Astrocyte of the hippocampus (primary cell): ENCODE results near the gene MAP1B.

ENCODE experiments used
- DNase-seq: peaks from one replicate; pipeline ENCODE4 v3.0.0; 2011; ENCODE audit warnings: low read depth, low spot score

Gene MAP1B

GRCh38 chr5:72223371-72223770 is 116.1 kb downstream of the MAP1B start:
- no peak for DNase-seq

- DNase-seq, result peak; percentile 50
These were observed 117.7 kb downstream of the MAP1B start for GRCh38 chr5:72224946-72225463.

- no peak for DNase-seq
These were observed 118.5 kb downstream of the MAP1B start for GRCh38 chr5:72225741-72226140.

- no peak for DNase-seq
These were observed 119.7 kb downstream of the MAP1B start for GRCh38 chr5:72226950-72227349.

- DNase-seq, result no peak
These were observed 121.7 kb downstream of the MAP1B start for GRCh38 chr5:72228960-72229359.

GRCh38 chr5:72231991-72232703 is 124.9 kb downstream of the MAP1B start:
- peak; percentile 69 for DNase-seq

- no peak for DNase-seq
These were observed 125.6 kb downstream of the MAP1B start for GRCh38 chr5:72232838-72233237.

- no peak for DNase-seq
These were observed 126.6 kb downstream of the MAP1B start for GRCh38 chr5:72233835-72234234.

GRCh38 chr5:72234265-72234700 is 127.0 kb downstream of the MAP1B start:
- DNase-seq, result peak; percentile 43

- no peak for DNase-seq
These were observed 127.6 kb downstream of the MAP1B start for GRCh38 chr5:72234868-72235267.

- no peak for DNase-seq
These were observed 128.4 kb downstream of the MAP1B start for GRCh38 chr5:72235725-72236124.

- DNase-seq, result no peak
These were observed 130.1 kb downstream of the MAP1B start for GRCh38 chr5:72237415-72237814.

GRCh38 chr5:72237879-72238278 is 130.6 kb downstream of the MAP1B start:
- DNase-seq, result no peak

- DNase-seq, result no peak
These were observed 131.6 kb downstream of the MAP1B start for GRCh38 chr5:72238712-72239445.

- peak; percentile 41 for DNase-seq
These were observed 134.2 kb downstream of the MAP1B start for GRCh38 chr5:72241346-72242003.

GRCh38 chr5:72242796-72243475 is 135.7 kb downstream of the MAP1B start:
- peak; percentile 89 for DNase-seq

GRCh38 chr5:72243706-72244105 is 136.4 kb downstream of the MAP1B start:
- DNase-seq, result no peak

- DNase-seq, result peak; percentile 66
These were observed 137.6 kb downstream of the MAP1B start for GRCh38 chr5:72244862-72245371.

GRCh38 chr5:72245546-72245945 is 138.3 kb downstream of the MAP1B start:
- no peak for DNase-seq

GRCh38 chr5:72245951-72246532 is 138.8 kb downstream of the MAP1B start:
- DNase-seq, result peak; percentile 31

- peak; percentile 39 for DNase-seq
These were observed 139.7 kb downstream of the MAP1B start for GRCh38 chr5:72246954-72247442.
